ENCODE results near the gene ANKRD12. TPM values are rescaled to one million over a fixed set of nuclear protein-coding genes. Genes with fewer than 3 reads are reported as not detected.

ANKRD12 gene
- total and polyA plus RNA-seq, 4 donors = 2.7 to 59.7 (median 17.3) TPM

- TF ChIP-seq, protein P1, sequence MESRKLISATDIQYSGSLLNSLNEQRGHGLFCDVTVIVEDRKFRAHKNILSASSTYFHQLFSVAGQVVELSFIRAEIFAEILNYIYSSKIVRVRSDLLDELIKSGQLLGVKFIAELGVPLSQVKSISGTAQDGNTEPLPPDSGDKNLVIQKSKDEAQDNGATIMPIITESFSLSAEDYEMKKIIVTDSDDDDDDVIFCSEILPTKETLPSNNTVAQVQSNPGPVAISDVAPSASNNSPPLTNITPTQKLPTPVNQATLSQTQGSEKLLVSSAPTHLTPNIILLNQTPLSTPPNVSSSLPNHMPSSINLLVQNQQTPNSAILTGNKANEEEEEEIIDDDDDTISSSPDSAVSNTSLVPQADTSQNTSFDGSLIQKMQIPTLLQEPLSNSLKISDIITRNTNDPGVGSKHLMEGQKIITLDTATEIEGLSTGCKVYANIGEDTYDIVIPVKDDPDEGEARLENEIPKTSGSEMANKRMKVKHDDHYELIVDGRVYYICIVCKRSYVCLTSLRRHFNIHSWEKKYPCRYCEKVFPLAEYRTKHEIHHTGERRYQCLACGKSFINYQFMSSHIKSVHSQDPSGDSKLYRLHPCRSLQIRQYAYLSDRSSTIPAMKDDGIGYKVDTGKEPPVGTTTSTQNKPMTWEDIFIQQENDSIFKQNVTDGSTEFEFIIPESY (IDR thresholded peaks at IDR 0.05) = no peak
- TF ChIP-seq, protein P2, sequence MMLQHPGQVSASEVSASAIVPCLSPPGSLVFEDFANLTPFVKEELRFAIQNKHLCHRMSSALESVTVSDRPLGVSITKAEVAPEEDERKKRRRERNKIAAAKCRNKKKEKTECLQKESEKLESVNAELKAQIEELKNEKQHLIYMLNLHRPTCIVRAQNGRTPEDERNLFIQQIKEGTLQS (IDR thresholded peaks at IDR 0.05) = no peak
- no peak for TF ChIP-seq EGR1 (IDR thresholded peaks at IDR 0.05; ENCODE audit: low read depth in 2 of 2)
Observed at GRCh38 chr18:9090578-9090977, 46.0 kb upstream of the ANKRD12 start (continued).

DNA sequence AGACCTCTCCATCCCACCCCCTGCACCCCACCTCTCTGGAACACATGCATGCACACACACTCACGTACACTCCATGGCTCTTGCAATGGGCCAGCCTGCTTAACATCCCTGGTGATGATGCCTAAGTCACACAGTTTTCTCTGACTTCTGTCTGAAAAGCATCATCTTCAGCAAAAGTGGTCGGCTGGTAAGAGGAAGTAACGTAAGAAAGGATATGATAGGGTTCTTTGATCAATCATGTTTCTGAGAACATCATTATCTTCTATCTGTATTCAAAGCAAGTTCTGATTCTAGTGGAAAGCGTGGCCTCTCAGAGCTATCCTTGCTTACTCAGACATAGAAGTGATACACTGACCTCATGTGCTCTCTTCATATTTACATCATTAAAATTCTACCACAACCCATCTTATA lies 45.5 kb upstream of the ANKRD12 start:
- no peaks in the 10 kb centered on the region for H3K36me3 ChIP-seq (ENCODE audit: control insufficient read depth in 4 of 4, insufficient read depth in 3 of 4, low read depth in 1 of 4, low read length in 3 of 4)
- H3K9ac ChIP-seq (ENCODE audit: low read depth in 1 of 2, low read length in 2 of 2) = no peak overlapping the region
- peaks cover 5 to 15% (median 10%) of the 10 kb centered on the region in 4 donors for H3K4me1 ChIP-seq (ENCODE audit: control insufficient read depth in 4 of 4, insufficient read depth in 4 of 4, low read length in 3 of 4)
- no peak overlapping the region for H3K4me3 ChIP-seq (ENCODE audit: low read depth in 1 of 3, low read length in 3 of 3)
- H3K27ac ChIP-seq (ENCODE audit: low read depth in 1 of 2, low read length in 2 of 2) = peak overlapping the region in 1 of 2 donors; percentile 12
- WGBS = 84% methylated on average over 4 of the region's 4 CpGs
- TF ChIP-seq SP1 (IDR thresholded peaks at IDR 0.05) = no peak
- TF ChIP-seq, protein P2 (IDR thresholded peaks at IDR 0.05) = no peak
- no peak for TF ChIP-seq GABPA (IDR thresholded peaks at IDR 0.05 in 1 of 2, conservative IDR thresholded peaks at IDR 0.05 in 1 of 2)
- TF ChIP-seq JUND (IDR thresholded peaks at IDR 0.05) = no peak
- no peak for TF ChIP-seq EGR1 (IDR thresholded peaks at IDR 0.05; ENCODE audit: low read depth in 2 of 2)
- TF ChIP-seq HNF4A (conservative IDR thresholded peaks at IDR 0.05) = no peak
- H3K9me3 ChIP-seq (ENCODE audit: control insufficient read depth in 4 of 4, low read length in 3 of 4) = no peaks in the 10 kb centered on the region
- no peaks in the 10 kb centered on the region for H3K27me3 ChIP-seq (ENCODE audit: control insufficient read depth in 4 of 4, insufficient read depth in 4 of 4, low read length in 3 of 4)
- DNase-seq (ENCODE audit: low spot score) = no peak

- Histone ChIP-seq H3K9ac (ENCODE audit: low read depth in 1 of 2, low read length in 2 of 2) (no peak overlapping the region), H3K4me1 (ENCODE audit: control insufficient read depth in 4 of 4, insufficient read depth in 4 of 4, low read length in 3 of 4) (peaks cover 5 to 15% (median 10%) of the 10 kb centered on the region in 4 donors), H3K27ac (ENCODE audit: low read depth in 1 of 2, low read length in 2 of 2) (peak overlapping the region; percentile 78 to 84), H3K36me3 (ENCODE audit: control insufficient read depth in 4 of 4, insufficient read depth in 3 of 4, low read depth in 1 of 4, low read length in 3 of 4) (no peaks in the 10 kb centered on the region), H3K9me3 (ENCODE audit: control insufficient read depth in 4 of 4, low read length in 3 of 4) (no peaks in the 10 kb centered on the region), H3K4me3 (ENCODE audit: low read depth in 1 of 3, low read length in 3 of 3) (peak overlapping the region in 1 of 3 donors; percentile 27), H3K27me3 (ENCODE audit: control insufficient read depth in 4 of 4, insufficient read depth in 4 of 4, low read length in 3 of 4) (no peaks in the 10 kb centered on the region)
- DNase-seq (ENCODE audit: low spot score) = no peak
- TF ChIP-seq EGR1 (IDR thresholded peaks at IDR 0.05; ENCODE audit: low read depth in 2 of 2) = peak in 1 of 2 donors; percentile 76
- peak; percentile 64 for TF ChIP-seq HNF4G (IDR thresholded peaks at IDR 0.05)
- TF ChIP-seq YY1 (IDR thresholded peaks at IDR 0.05) = peak; percentile 69
- no peak for TF ChIP-seq TAF1 (conservative IDR thresholded peaks at IDR 0.05)
- peak; percentile 52 to 56 for TF ChIP-seq RAD21 (IDR thresholded peaks at IDR 0.05)
- peak; percentile 80 to 81 for TF ChIP-seq JUND (IDR thresholded peaks at IDR 0.05)
- TF ChIP-seq REST (IDR thresholded peaks at IDR 0.05) = peak; percentile 89
- TF ChIP-seq, protein P2 (IDR thresholded peaks at IDR 0.05) = no peak
- peak; percentile 90 to 93 for TF ChIP-seq RXRA (IDR thresholded peaks at IDR 0.05)
- peak; percentile 89 to 90 for TF ChIP-seq HNF4A (conservative IDR thresholded peaks at IDR 0.05)
- TF ChIP-seq NR2F2 (IDR thresholded peaks at IDR 0.05) = peak; percentile 92
- TF ChIP-seq CTCF (IDR thresholded peaks at IDR 0.05; ENCODE audit: low read depth, low read length, missing input control) = no peak
- peak in 1 of 2 donors; percentile 41 for TF ChIP-seq GABPA (IDR thresholded peaks at IDR 0.05 in 1 of 2, conservative IDR thresholded peaks at IDR 0.05 in 1 of 2)
- TF ChIP-seq, protein P1 (IDR thresholded peaks at IDR 0.05) = peak; percentile 25
- TF ChIP-seq, protein P3, sequence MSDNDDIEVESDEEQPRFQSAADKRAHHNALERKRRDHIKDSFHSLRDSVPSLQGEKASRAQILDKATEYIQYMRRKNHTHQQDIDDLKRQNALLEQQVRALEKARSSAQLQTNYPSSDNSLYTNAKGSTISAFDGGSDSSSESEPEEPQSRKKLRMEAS (IDR thresholded peaks at IDR 0.05) = peak; percentile 91
- peak; percentile 85 for TF ChIP-seq FOXA1 (IDR thresholded peaks at IDR 0.05)
- peak; percentile 78 for TF ChIP-seq FOXA2 (IDR thresholded peaks at IDR 0.05)
- peak; percentile 98 for TF ChIP-seq SP1 (IDR thresholded peaks at IDR 0.05)
- 16% methylated on average over 2 of the region's 2 CpGs for WGBS
Observed at GRCh38 chr18:9092665-9093064, 43.9 kb upstream of the ANKRD12 start.

Measured in liver (tissue), 9 donors.